B cell (primary cell): Measurements from ENCODE around the gene SIGLEC5. TPM values are rescaled to one million over a fixed set of nuclear protein-coding genes. Genes with fewer than 3 reads are reported as not detected.

Experiments
- ATAC-seq: fragments of 200-7000 bp; cut with Tn5 transposase; one replicate; pipeline ENCODE4 v1.10.0; 2021; ENCODE audit warnings: low read depth, mild to moderate bottlenecking, moderate number of reproducible peaks, moderate library complexity
- CTCF ChIA-PET: fragments of 350-600 bp; sonication (Branson Sonifier 250); formaldehyde crosslinking; loops from one replicate; lab custom pipeline; 2021; ENCODE audit warnings: antibody characterized with exemption, inconsistent platforms; lab: Charles Lee
- POLR2A ChIA-PET: fragments of 350-600 bp; sonication (Branson Sonifier 250); formaldehyde crosslinking; loops from one replicate; lab custom pipeline; 2021; ENCODE audit warnings: antibody characterized with exemption; lab: Charles Lee
- DNase-seq: peaks from one replicate; pipeline ENCODE4 v3.0.0; 2013
- H2AFZ ChIP-seq: 2 replicates; pipeline ENCODE4 v1.6.1; 2012; ENCODE audit warnings: mild to moderate bottlenecking, low read depth, low read length; ENCODE audit not compliant: insufficient read depth, poor library complexity, severe bottlenecking
- H3K27ac ChIP-seq, 2 donors: 1 replicate in 1 of 2; 2 replicates in 1 of 2; pipeline ENCODE4 v1.5.1; 2012 to 2013; ENCODE audit warnings: low read length in 2 of 2, mild to moderate bottlenecking in 2 of 2, moderate library complexity in 1 of 2
- H3K27me3 ChIP-seq, 4 experiments: fragments of 200-600 bp in 1 of 4; sonication (generic) in 1 of 4; replicated peaks in 1 of 4; 1 replicate in 2 of 4; 2 replicates in 2 of 4; pipeline versions ENCODE4 v1.6.1 to v1.7.0; 2013 to 2016; ENCODE audit warnings: low read length in 3 of 4, mild to moderate bottlenecking in 2 of 4, mixed read lengths in 1 of 4, moderate library complexity in 1 of 4; ENCODE audit not compliant: insufficient read depth in 4 of 4, control insufficient read depth in 3 of 4; ENCODE audit errors: control extremely low read depth in 1 of 4
- H3K36me3 ChIP-seq, 2 experiments: replicated peaks in 1 of 2; 1 replicate in 1 of 2; 2 replicates in 1 of 2; pipeline versions ENCODE4 v1.6.1 to v1.7.1; 2013; ENCODE audit warnings: low read length in 1 of 2; ENCODE audit not compliant: insufficient read depth in 2 of 2, control insufficient read depth in 1 of 2; ENCODE audit errors: control extremely low read depth in 1 of 2, extremely low read depth in 1 of 2
- H3K4me1 ChIP-seq, 2 donors: fragments of 200-600 bp in 1 of 2; sonication (generic) in 1 of 2; 1 replicate in 1 of 2; 2 replicates in 1 of 2; pipeline versions ENCODE4 v1.5.1 to v1.6.1; 2013 to 2017; ENCODE audit warnings: low read length in 2 of 2; ENCODE audit not compliant: control insufficient read depth in 2 of 2, insufficient read depth in 2 of 2
- H3K4me2 ChIP-seq: replicated peaks from 2 replicates; pipeline ENCODE3; 2012; ENCODE audit warnings: mild to moderate bottlenecking, low read depth, low read length; ENCODE audit not compliant: poor library complexity, severe bottlenecking
- H3K4me3 ChIP-seq, 5 experiments: fragments of 200-600 bp in 1 of 5; sonication (generic) in 1 of 5; 1 replicate in 3 of 5; 2 replicates in 2 of 5; pipeline versions ENCODE4 v1.5.1 to v1.7.0; 2011 to 2016; ENCODE audit warnings: low read length in 4 of 5, mild to moderate bottlenecking in 4 of 5, low read depth in 2 of 5, control low read depth in 1 of 5, moderate library complexity in 1 of 5; ENCODE audit not compliant: insufficient read depth in 1 of 5; ENCODE audit errors: control extremely low read depth in 1 of 5, extremely low read depth in 1 of 5
- H3K79me2 ChIP-seq: fragments of 200-600 bp; sonication (generic); one replicate; pipeline ENCODE4 v1.6.0; 2016; ENCODE audit warnings: low read length; ENCODE audit not compliant: control insufficient read depth, insufficient read depth
- H3K9ac ChIP-seq: fragments of 200-600 bp; sonication (generic); 2 replicates; pipeline ENCODE4 v1.6.1; 2017; ENCODE audit warnings: mild to moderate bottlenecking, low read length, moderate library complexity
- H3K9me3 ChIP-seq, 3 donors: one replicate each; pipeline versions ENCODE4 v1.6.1 to v1.7.1; 2013; ENCODE audit warnings: low read length in 2 of 3; ENCODE audit not compliant: control insufficient read depth in 2 of 3, insufficient read depth in 1 of 3; ENCODE audit errors: control extremely low read depth in 1 of 3
- H4K20me1 ChIP-seq: 2 replicates; pipeline ENCODE4 v1.6.0; 2012; ENCODE audit warnings: mild to moderate bottlenecking, low read length; ENCODE audit not compliant: insufficient read depth, control insufficient read depth, poor library complexity, severe bottlenecking
- H3K27ac Mint-ChIP-seq: one replicate; pipeline ENCODE4 v1.8.0; 2021; ENCODE audit warnings: mixed read lengths
- H3K27me3 Mint-ChIP-seq: one replicate; pipeline ENCODE4 v1.8.0; 2021; ENCODE audit warnings: mixed read lengths
- H3K4me1 Mint-ChIP-seq: one replicate; pipeline ENCODE4 v1.8.0; 2021; ENCODE audit warnings: mixed read lengths
- H3K4me3 Mint-ChIP-seq: one replicate; pipeline ENCODE4 v1.8.0; 2021; ENCODE audit warnings: mixed read lengths
- H3K9me3 Mint-ChIP-seq: one replicate; pipeline ENCODE4 v1.8.0; 2022; ENCODE audit warnings: mixed read lengths; ENCODE audit not compliant: insufficient read depth
- CTCF ChIP-seq: fragments of 200-600 bp; IDR thresholded peaks from one replicate; pipeline ENCODE4 v1.8.0; 2022; ENCODE audit warnings: antibody characterized with exemption, mild to moderate bottlenecking
- EZH2 ChIP-seq: IDR thresholded peaks from 2 replicates; pipeline ENCODE4 v1.6.1; 2012; ENCODE audit warnings: borderline replicate concordance, low read depth, mild to moderate bottlenecking, moderate library complexity, low read length; ENCODE audit not compliant: insufficient read depth, poor library complexity, severe bottlenecking
- WGBS: methylation state at CpG from one replicate; pipeline ENCODE4 v1.1.5; 2013; ENCODE audit warnings: missing lambda C conversion rate; ENCODE audit not compliant: insufficient coverage; 5-methylcytosine and 5-hydroxymethylcytosine counted together
- intact Hi-C: fragments of 100-400 bp; cut with micrococcal nuclease; formaldehyde crosslinking; loops from one replicate; pipeline ENCODE4 v1.10.0; 2022
- polyA plus RNA-seq: library from polyadenylated mRNA; depleted of rRNA; stranded (reverse); fragments of >200 nt; gene quantifications from 2 replicates; pipeline ENCODE4 v1.2.3, GENCODE V29; 2012
- total RNA-seq, 2 donors: library from RNA; stranded (reverse); fragments of 120-200 nt in 1 of 2; gene quantifications; 1 replicate in 1 of 2; 2 replicates in 1 of 2; pipeline versions ENCODE4 v1.2.3 to v1.2.4, GENCODE V29; 2013 to 2022

SIGLEC5 gene
- total and polyA plus RNA-seq, 2 donors (not counting 1 experiment from before 2014, with no cell fraction given): 0.84 TPM; not detected in 1

GRCh38 chr19:51610576-51610975 is 19.6 kb downstream of the SIGLEC5 start:
- intact Hi-C loops: no loop called here
- H3K9me3 ChIP-seq: peaks cover 0 to 9% (median 1%) of the 10 kb centered on the region in 3 donors
- Mint-ChIP-seq H3K9me3 (peaks cover 6% of the 10 kb centered on the region), H3K27ac (no peak overlapping the region), H3K27me3 (no peaks in the 10 kb centered on the region), H3K4me1 (peaks cover 52% of the 10 kb centered on the region), H3K4me3 (peak overlapping the region; percentile 6)
- ATAC-seq (no peak), DNase-seq (no peak)
- no peak for TF ChIP-seq EZH2
- no peak for TF ChIP-seq CTCF
- no peak overlapping the region for H3K4me2 ChIP-seq
- H4K20me1 ChIP-seq: peaks cover 57% of the 10 kb centered on the region
- peaks cover 0 to 38% of the 10 kb centered on the region in 2 experiments for H3K36me3 ChIP-seq
- H3K4me1 ChIP-seq: peaks cover 35 to 36% of the 10 kb centered on the region in 2 donors
- POLR2A ChIA-PET: no interaction called here
- no CpG with 5 or more reads among the region's 1 CpG for WGBS
- no peaks in the 10 kb centered on the region for H3K27me3 ChIP-seq
- no peak overlapping the region for H2AFZ ChIP-seq
- no peak overlapping the region for H3K9ac ChIP-seq
- CTCF ChIA-PET: interaction anchor here (4.9 kb wide), 1 partner anchor 26 kb away, joined by 25 read pairs; no protein-coding TSS in a partner anchor
- H3K4me3 ChIP-seq: no peak overlapping the region
- no peak overlapping the region for H3K27ac ChIP-seq
- peaks cover 42% of the 10 kb centered on the region for H3K79me2 ChIP-seq

GRCh38 chr19:51607920-51608562 is 22.2 kb downstream of the SIGLEC5 start:
- H3K79me2 ChIP-seq: peaks cover 19% of the 10 kb centered on the region
- H3K36me3 ChIP-seq: peaks cover 0 to 25% of the 10 kb centered on the region in 2 experiments
- DNase-seq (peak; percentile 85), ATAC-seq (no peak)
- peaks cover 38% of the 10 kb centered on the region for H4K20me1 ChIP-seq
- H2AFZ ChIP-seq: no peak overlapping the region
- H3K9ac ChIP-seq: no peak overlapping the region
- H3K27ac ChIP-seq: peak overlapping the region in 1 of 2 donors; percentile 82
- H3K4me3 ChIP-seq: no peak overlapping the region
- 26% methylated on average over 11 of the region's 13 CpGs for WGBS
- H3K4me1 Mint-ChIP-seq: peaks cover 57% of the 10 kb centered on the region
- ChIA-PET CTCF (interaction anchor here (0.9 to 5.3 kb wide), 8 partner anchors 12 to 136 kb away, joined by 3 to 44 read pairs (median 7); partner anchors contain the start of genes SIGLEC6 and ZNF175), POLR2A (no interaction called here)
- H3K4me1 ChIP-seq: peaks cover 36 to 37% of the 10 kb centered on the region in 2 donors
- intact Hi-C loops: loop anchor here (1.0 to 2.0 kb wide), 7 partner anchors 13 to 241 kb away; partner anchors contain the start of genes ETFB, SIGLEC6 and ZNF175
- H3K4me2 ChIP-seq: peak overlapping the region; percentile 69
- no peaks in the 10 kb centered on the region for H3K27me3 Mint-ChIP-seq
- no peaks in the 10 kb centered on the region for H3K27me3 ChIP-seq
- peak overlapping the region; percentile 82 for H3K4me3 Mint-ChIP-seq
- H3K9me3 Mint-ChIP-seq: peaks cover 6% of the 10 kb centered on the region
- no peak for TF ChIP-seq EZH2
- TF ChIP-seq CTCF: peak; percentile 55
- H3K27ac Mint-ChIP-seq: peak overlapping the region; percentile 95
- peaks cover 0 to 5% (median 1%) of the 10 kb centered on the region in 3 donors for H3K9me3 ChIP-seq
